Left kidney (tissue), 8 donors: ENCODE results near the gene ZDHHC15. TPM values are rescaled to one million over a fixed set of nuclear protein-coding genes. Genes with fewer than 3 reads are reported as not detected.
A peak's percentile ranks its signal among the peaks of the same experiment; 100 is the strongest.
"Not testable (repeated sequence)": the region's sequence is repeated elsewhere in the genome, so short reads cannot be mapped to it uniquely, and the experiment has no call there.

Experiments used
- DNase-seq: peaks from one replicate; pipeline ENCODE4 v3.0.0-alpha.2; 2013
- long read RNA-seq, 8 donors: transcript quantifications; one replicate each; lab custom pipeline, GENCODE V29; 2026
- polyA plus RNA-seq: library from polyadenylated mRNA; unstranded; fragments of 120-200 nt; gene quantifications from one replicate; pipeline ENCODE4 v1.2.1, GENCODE V29; 2013; ENCODE audit not compliant: insufficient read length

Gene ZDHHC15, protein sequence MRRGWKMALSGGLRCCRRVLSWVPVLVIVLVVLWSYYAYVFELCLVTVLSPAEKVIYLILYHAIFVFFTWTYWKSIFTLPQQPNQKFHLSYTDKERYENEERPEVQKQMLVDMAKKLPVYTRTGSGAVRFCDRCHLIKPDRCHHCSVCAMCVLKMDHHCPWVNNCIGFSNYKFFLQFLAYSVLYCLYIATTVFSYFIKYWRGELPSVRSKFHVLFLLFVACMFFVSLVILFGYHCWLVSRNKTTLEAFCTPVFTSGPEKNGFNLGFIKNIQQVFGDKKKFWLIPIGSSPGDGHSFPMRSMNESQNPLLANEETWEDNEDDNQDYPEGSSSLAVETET
- polyA plus RNA-seq, result 9.1 TPM
- long read RNA-seq, donor 1, full-length matches to known transcripts, result 1 of 1 reads
- long read RNA-seq, donor 1, partial matches to known transcripts, result 0 of 1 reads
- long read RNA-seq, donor 1, other reads (novel, unspliced or antisense), result 0 of 1 reads
- long read RNA-seq, donor 2, full-length matches to known transcripts, result 1 of 1 reads
- long read RNA-seq, donor 2, partial matches to known transcripts, result 0 of 1 reads
- long read RNA-seq, donor 2, other reads (novel, unspliced or antisense), result 0 of 1 reads
- long read RNA-seq, donor 3, full-length matches to known transcripts, result 2 of 2 reads
- long read RNA-seq, donor 3, partial matches to known transcripts, result 0 of 2 reads
- long read RNA-seq, donor 3, other reads (novel, unspliced or antisense), result 0 of 2 reads
- long read RNA-seq, donor 4, result 0 reads
- long read RNA-seq, donor 5, full-length matches to known transcripts, result 2 of 2 reads
- long read RNA-seq, donor 5, partial matches to known transcripts, result 0 of 2 reads
- long read RNA-seq, donor 5, other reads (novel, unspliced or antisense), result 0 of 2 reads
- long read RNA-seq, donor 6, full-length matches to known transcripts, result 1 of 28 reads
- long read RNA-seq, donor 6, partial matches to known transcripts, result 27 of 28 reads
- long read RNA-seq, donor 6, other reads (novel, unspliced or antisense), result 0 of 28 reads
- long read RNA-seq, donor 7, full-length matches to known transcripts, result 3 of 3 reads
- long read RNA-seq, donor 7, partial matches to known transcripts, result 0 of 3 reads
- long read RNA-seq, donor 7, other reads (novel, unspliced or antisense), result 0 of 3 reads
- long read RNA-seq, donor 8, full-length matches to known transcripts, result 1 of 1 reads
- long read RNA-seq, donor 8, partial matches to known transcripts, result 0 of 1 reads
- long read RNA-seq, donor 8, other reads (novel, unspliced or antisense), result 0 of 1 reads

- DNase-seq, result peak; percentile 53
Observed at GRCh38 chrX:75522565-75523431, at the start of gene ZDHHC15. ZDHHC15 (minus strand) TSS chrX:75523037; CDS start chrX:75523024, 13 bp downstream.

GRCh38 chrX:75560544-75560943, 37.7 kb upstream of the ZDHHC15 start:
- DNase-seq, result not testable (repeated sequence)

- no peak for DNase-seq
Observed at GRCh38 chrX:75547783-75548182, 24.9 kb upstream of the ZDHHC15 start.

- DNase-seq, result no peak
Observed at GRCh38 chrX:75546724-75547511, 24.1 kb upstream of the ZDHHC15 start.

GRCh38 chrX:75544786-75545185, 21.9 kb upstream of the ZDHHC15 start:
- no peak for DNase-seq

GRCh38 chrX:75483933-75484332, 38.9 kb downstream of the ZDHHC15 start:
- no peak for DNase-seq

- not testable (repeated sequence) for DNase-seq
Observed at GRCh38 chrX:75461780-75462179, 61.1 kb downstream of the ZDHHC15 start.

- DNase-seq, result no peak
Observed at GRCh38 chrX:75421688-75422230, 101.1 kb downstream of the ZDHHC15 start.

DNA sequence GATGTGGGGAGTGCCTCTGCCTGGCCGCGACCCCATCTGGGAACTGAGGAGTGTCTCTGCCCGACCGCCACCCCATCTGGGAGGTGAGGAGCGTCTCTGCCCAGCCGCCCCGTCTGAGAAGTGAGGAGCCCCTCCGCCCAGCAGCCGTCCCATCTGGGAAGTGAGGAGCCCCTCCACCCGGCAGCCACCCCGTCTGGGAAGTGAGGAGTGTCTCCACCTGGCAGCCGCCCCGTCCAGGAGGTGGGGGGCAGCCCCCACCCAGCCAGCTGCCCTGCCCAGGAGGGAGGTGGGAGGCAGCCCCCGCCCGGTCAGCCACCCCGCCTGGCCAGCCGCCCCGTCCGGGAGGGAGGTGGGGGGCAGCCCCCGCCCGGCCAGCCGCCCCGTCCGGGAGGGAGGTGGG, 115.7 kb downstream of the ZDHHC15 start:
- not testable (repeated sequence) for DNase-seq

- DNase-seq, result no peak
Observed at GRCh38 chrX:75390470-75390869, 132.4 kb downstream of the ZDHHC15 start.

DNA sequence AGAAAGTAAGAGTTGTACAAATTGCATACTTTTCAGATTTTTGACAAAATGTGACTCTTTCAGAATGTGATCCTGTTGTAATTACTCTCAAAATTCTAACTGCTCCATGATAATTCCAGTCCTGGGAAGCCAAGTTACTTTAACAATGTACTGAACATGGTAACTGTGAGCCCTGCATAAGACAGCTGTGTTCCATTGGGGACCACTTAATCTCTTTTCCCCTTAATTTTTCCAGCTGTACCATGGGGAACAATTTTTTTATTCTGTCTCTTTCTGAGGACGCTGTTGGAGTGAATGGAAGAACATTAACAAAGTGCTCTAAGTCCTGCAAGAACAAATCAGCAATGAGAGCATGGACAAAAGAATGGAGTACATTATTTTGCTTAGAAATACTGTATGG, 153.1 kb downstream of the ZDHHC15 start:
- DNase-seq, result no peak

DNA sequence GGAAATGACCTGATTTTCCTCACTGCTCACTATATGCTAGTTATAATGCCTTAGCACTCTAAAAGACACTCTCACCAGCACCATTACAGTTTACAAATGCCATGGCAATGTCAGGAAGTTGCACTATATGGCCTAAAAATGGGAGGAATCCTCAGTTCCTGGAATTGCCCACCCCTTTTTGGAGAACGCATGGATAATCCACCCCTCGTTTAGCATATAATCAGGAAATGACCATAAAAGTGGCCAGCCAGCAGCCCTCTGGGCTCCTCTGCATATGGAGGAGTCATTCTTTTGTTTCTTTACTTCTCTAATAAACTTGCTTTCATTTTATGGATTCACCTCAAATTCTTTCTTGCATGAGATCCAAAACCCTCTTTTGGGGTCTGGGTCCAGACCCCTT, 156.0 kb downstream of the ZDHHC15 start:
- no peak for DNase-seq

DNA sequence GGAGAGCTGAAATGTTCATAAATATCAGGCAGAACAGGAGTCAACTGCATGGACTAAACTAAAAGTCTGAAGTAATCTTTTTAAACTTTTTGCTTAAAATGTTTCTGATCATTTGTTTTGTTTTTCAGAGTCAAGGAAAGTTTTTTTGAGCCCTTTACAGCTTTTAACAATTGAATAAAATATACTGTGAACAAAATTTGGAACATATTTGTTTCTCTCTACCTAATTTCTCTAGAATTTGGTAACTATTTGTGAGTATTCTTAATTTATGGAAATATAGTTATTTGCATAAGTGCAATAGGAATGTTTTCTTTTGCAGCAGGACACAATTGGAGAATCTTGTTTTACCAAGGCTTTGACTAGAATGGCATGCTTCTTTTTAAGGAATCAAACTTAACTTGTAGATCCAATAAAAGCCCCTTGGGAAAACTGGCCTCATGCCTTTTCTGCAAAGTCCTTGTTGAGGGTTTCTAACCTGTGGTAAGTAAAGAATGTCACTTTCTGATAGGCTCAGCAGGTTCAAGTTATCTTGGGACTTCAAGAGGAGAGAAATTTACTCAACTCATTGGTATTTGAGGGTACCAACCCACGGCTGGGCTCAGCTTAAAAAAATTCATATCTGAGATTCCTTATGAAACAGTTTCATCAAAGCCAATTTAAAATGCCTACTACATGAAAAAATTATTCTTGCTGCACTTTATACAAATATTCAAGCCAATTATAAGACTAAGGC, 157.4 kb downstream of the ZDHHC15 start:
- no peak for DNase-seq

DNA sequence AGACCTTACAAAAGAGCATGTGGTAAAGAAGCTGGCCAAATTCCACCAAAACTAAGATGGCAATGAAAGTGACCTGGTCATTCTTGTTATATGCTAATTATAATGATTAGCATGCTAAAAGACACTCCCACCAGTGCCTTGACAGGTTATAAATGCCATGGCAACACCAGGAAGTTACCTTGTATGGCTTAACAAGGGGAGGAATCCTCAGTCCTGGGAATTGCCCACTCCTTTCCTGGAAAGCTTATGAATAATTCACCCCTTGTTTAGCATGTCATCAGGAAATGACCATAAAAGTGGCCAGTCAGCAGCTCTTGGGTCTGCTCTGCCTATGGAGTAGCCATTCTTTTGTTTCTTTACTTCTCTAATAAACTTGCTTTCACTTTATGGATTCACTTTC, 161.0 kb downstream of the ZDHHC15 start:
- no peak for DNase-seq

DNA sequence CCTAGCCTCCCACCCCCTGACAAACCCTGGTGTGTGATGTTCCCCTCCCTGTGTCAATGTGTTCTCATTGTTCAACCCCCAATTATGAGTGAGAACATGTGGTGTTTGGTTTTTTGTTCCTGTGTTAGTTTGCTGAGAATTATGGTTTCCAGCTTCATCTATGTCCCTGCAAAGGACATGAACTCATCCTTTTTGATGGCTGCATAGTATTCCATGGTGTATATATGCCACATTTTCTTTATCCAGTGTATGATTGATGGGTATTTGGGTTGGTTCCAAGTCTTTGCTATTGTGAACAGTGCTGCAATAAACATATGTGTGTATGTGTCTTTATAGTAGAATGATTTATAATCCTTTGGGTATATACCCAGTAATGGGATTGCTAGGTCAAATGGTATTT, 174.2 kb downstream of the ZDHHC15 start:
- not testable (repeated sequence) for DNase-seq

DNA sequence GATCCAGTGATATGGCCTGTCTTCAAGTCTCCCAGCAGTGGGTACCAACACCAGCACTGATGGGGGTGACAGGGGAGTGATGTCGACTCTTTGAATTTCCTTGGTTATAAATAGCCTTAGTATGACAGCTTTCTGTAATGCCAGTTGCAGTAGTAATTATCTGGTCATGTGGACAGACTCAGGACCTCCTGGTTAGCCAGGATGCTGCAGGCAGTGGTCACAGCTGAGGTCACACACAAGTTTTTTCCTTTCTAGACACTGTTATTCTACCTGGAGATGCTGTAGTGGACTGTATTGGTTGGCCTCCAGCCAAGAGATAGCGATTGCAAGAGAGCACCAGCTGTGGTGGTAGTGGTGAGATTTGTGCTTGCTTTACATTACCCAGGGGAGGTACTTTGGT, 185.3 kb downstream of the ZDHHC15 start:
- DNase-seq, result no peak

- no peak for DNase-seq
Observed at GRCh38 chrX:75335127-75335458, 187.7 kb downstream of the ZDHHC15 start.

GRCh38 chrX:75334407-75335126, 188.3 kb downstream of the ZDHHC15 start:
- not testable (repeated sequence) for DNase-seq

GRCh38 chrX:75327607-75328006, 195.2 kb downstream of the ZDHHC15 start:
- no peak for DNase-seq
